Measurements from ENCODE around the gene FKBP15.
"Not testable (repeated sequence)": the region's sequence is repeated elsewhere in the genome, so short reads cannot be mapped to it uniquely, and the experiment has no call there.

Gene FKBP15

DNA sequence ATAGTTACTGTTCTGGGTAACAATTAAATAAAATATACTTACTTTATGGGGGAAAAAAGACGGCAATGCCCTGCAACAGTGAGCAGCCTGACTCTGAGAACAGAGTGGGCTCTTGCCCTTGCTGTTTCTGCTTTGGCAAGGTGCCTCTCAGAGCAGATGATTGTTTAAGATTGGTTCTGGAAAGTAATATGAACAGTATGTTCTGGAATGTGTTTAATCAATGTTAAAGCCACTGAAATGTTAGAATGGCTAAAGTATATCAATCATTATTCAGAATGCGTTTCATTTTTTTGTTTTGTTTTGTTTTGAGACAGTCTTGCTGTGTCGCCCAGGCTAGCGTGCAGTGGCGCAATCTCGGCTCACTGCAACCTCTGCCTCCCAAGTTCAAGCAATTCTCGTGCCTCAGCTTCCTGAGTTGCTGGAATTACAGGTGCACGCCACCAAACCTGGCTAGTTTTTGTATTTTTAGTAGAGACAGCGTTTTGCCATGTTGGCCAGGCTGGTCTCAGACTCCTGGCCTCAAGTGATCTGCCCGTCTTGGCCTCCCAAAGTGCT, 14.7 kb upstream of the FKBP15 start:
- DNase-seq = not testable (repeated sequence)

DNA sequence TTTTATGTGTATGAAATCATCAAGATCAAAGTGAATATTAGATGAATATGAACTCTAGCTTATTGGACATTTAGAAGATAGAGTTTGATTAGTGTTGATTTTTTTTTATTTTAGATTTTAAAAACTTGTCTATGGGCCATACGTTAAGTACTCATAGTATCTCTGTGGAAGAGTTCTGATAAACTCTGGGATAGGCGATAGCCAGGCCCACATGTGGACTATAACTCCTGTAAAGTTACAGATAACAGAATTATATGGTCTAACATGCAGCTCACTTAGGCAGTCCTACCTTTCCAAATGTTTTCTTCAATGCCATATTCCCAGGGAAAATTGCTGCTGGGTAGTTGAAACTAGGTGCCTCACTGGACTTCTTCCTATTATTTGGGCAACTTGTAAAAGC, 10.6 kb upstream of the FKBP15 start:
- DNase-seq = no peak

GRCh38 chr9:113228130-113228665, 7.1 kb upstream of the FKBP15 start:
- no peak for DNase-seq

DNA sequence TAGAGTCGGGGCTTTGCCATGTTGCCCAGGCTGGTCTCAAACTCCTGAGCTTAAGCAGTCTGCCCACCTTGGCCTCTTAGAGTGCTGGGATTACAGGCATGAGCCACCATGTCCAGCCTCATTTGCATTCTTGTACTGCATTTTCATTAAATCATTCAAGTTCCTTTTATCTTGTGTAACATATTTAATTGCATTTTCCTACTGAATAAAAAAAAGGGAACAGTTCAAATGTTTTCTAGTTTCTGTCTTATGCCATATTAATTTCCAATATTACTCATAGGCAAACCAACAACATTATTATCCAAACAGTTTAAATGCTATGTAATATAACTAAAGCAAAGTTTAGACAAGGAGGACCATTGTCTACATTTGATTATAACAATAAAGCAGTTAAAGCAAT, 6.4 kb upstream of the FKBP15 start:
- no peak for DNase-seq

DNA sequence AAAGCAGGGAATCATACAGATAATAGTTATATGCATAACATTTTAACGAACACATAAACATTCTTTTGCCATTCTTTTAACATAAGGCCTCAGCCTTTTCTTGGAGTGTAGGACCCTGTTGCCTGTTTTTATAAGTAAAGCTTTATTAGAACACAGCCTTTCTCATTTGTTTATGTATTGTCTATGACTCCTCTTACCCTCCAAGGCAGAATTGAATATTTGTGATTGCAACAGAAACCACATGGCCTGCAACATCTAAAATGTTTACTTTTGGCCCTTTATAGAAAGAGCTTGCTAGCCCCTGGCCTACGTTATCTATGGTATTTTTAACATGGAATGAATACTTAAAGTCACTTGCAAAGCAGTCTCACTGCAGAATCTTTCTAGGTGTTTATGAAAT, 2.9 kb upstream of the FKBP15 start:
- no peak for DNase-seq

DNA sequence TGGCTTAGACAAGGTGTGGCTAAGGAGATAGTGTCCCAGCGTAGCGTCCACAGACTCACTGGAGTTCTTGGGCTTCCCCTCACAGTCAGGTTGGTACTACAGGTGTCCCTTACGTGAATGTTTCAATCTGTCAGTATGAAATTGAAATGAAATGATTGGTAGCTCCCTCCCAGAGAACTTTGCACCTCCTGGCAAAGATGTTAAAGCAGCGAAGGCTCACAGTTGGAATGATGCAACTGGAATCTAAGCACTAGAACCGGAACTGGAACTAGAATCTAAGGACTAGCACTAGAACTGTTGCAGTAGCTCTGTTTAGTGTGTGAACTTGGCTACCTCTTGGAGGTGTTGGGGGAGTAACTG, 1.4 kb upstream of the FKBP15 start:
- DNase-seq = peak in 1 of 2 experiments; percentile 26

DNA sequence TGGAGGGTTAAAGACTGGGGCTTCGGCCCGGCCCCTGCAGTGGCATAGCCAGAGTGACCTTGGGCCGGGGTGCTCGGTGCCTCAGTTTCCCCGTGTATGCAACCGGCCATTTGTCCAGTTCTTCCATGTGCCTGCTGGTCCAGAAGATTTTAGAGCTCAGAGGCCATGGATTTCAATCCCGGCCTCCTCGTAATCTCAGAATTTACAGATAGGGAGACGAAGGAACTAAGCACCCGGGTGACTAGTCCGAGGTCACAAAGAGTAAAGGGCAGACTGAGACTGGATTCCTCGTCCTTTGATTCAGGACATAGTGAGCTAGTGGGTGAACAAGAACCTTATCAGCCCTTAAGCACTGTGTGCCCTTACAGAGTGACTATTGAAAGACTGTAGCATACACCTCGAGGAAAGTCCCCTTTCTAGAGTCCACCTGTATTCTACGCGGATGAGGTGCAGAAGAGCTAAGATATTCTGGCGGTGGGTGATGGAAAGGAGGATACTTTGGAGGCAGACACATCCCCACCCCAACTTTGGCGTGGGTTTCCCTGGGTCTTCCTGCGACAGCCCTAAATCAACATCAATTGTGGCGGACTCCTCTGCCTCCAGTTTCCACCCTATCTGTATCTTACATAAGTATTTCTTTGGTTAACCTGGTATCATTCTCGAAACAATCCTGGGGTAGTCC, 864 bp upstream of the FKBP15 start:
- no peak for DNase-seq

DNA sequence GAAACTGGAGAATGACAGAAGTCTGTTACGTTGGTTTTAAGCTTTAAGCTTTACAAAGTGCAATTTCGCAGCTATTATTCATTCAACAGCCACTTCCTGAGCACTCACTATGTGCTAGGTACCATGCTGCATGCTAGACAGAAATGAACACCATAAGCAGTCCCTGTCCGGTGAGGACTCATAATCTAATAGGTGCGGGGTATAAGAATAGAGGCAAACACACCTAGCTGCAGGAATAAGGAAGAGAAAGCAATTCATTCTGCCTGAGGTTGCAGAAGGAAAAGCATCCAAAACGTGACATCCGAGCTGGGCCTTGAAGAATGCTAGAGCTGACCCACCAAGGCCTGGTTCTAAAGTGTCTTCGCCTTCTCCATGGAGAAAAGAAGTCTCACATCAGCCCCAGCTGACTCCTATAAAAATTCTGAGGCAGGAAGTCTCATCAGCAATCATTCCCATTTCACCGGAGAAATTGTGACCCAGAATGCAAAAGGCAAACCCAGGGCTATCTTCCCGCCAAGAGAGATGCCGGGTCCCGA, 542 bp downstream of the FKBP15 start:
- no peak for DNase-seq

DNA sequence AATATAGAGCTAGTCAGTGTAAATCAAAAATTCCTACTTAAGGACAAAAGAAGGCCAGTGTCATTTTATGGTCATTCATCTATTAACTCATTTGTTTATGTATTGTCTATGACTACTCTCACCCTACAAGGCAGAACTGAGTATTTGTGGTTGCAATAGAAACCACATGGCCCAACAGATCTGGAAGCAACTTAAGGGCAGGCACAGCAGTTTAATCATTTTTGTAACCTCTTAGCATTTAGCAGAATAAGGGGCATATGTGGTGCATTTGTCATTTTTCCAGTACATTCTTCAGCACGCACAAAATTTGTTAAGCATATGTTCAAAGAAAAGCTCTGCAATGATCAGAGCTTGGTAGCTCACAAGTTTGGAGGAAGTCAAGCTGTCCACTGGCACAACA, 1.1 kb downstream of the FKBP15 start:
- DNase-seq = peak; percentile 41

DNA sequence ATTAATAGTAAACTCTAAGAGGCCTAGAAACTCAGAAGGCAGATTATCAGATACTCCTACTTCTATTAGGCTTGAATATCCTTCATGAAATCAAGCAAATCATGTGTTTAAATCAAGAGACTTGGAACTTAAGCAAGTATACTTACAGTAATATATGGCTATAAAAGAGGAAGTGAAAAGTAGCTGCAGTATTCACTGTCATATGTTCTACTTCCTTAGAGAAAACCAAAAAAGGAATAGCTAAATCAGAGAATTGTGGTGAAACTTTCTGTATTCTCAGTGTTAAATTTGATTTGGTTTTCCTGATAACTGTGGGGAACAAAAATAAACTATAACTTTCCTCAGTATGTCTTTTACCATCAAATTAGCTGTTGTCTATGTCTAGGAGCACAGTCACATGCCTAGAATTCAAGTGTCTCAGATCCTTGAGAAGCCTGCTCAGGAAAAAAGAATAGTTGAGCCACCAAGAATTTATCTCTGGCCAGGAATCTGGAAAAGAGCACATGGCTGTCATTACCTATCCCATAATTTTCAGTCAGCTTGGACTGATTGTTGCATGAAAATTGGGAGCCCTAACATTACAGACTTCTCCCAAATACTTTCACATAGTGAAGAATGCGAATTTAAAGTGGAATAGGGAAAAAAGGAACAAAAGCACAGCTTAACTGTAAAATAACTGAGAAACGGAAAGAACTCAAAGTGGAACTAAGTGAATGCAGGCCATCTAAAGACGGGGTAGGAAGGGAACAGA, 1.7 kb downstream of the FKBP15 start:
- DNase-seq = peak; percentile 65 to 71

DNA sequence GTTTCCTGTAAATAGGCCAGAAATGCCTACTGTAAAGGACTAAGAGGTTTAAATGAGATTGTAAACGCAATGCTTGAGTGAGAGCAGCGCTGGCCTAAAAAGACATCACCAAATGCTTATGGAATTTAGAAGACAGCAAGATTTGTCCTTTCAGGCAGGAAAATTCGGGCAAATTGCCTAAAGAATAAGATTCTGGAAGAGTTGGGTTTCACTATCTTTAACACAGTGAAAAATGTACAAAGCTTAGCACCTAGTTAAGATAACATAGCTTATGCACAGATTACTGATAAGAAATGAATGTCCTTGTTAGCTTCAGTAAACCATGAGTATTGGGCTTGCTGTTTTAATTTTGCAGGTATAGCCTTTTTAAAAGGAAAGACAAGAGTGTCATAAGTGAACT, 4.7 kb downstream of the FKBP15 start:
- no peak for DNase-seq

DNA sequence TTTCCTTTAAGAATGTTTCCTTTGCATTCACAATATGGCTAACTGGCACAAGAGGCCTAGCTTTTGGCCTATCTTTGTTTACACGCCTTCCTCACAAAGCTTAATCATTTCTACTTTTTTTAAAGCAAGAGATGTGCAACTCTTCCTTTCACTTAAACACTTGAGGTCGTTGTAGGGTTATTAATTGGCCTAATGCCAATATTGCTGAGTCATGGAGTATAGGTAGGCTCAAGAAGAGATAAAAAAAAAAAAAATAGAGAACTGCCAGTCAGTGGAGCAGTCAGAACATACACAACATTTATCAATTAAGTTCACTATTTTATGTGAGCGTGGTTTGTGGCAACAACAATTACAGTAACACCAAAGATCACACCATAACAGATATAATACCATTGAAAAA, 5.9 kb downstream of the FKBP15 start:
- DNase-seq = peak; percentile 12 to 15

DNA sequence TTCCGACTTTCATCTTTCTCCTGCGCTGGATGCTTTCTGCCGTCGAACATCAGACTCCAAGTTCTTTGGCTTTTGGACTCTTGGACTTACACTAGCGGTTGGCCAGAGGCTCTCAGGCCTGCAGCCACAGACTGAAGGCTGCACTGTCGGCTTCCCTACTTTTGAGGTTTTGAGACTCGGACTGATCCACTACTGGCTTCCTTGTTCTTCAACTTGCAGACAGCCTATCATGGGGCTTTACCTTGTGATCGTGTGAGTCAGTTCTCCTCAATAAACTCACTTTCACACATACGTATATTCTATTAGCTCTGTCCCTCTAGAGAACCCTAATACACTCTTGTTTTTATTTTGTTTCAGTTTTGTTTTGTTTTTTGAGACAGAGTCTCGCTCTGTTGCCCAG, 10.3 kb downstream of the FKBP15 start:
- no peak for DNase-seq

GRCh38 chr9:113205861-113206260, 15.2 kb downstream of the FKBP15 start:
- DNase-seq = peak; percentile 70 to 71

DNA sequence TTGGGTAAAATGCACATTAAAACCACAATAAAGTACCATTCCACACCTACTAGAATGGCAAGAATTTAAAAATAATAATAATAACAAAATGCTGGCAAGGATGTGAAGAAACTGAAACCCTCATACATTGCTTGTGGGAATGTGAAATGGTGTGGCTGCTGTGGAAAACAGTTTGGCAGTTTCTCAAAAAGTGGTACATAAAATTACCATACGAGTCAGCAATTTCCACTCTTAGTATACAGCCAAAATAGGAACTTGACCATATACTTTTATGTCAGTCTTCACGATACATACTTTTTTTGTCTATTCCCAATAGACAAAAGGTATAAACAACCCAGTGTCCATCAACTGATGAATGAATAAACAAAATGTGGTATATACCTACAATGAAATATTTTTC, 15.6 kb downstream of the FKBP15 start:
- peak; percentile 8 to 20 for DNase-seq

DNA sequence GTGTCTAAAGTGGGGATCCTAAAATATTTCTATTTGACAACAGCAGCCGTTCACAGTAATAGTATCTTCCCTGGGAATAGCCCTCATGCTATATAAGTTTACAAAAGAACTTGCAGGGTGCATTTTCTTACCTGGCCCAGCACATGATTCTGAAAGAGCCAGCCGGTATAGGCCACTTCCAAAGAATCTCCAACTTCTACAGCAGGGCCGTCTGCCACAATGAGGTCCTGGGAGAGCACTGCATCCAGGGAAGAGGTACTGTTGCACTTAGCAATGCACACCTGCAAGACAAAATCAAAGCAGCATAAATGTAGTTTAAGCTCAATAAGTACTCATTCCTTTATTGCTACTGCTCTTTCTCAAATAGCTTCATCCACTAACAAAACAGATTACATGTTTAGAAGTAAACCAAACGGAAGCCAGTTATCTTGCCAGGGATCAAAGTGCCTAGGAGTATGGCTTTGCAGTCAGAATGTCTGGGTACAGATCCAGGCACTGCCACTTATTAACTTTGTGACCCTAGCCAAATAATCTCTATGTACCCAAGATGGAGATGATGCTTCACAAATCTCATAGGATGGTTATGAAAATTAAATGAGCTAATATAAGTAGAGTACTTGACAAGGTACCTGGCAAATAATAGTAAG, 21.3 kb downstream of the FKBP15 start:
- DNase-seq = no peak

- no peak for DNase-seq
Observed at GRCh38 chr9:113192455-113192854, 28.6 kb downstream of the FKBP15 start.

GRCh38 chr9:113187929-113188595, 33.0 kb downstream of the FKBP15 start:
- peak; percentile 75 to 79 for DNase-seq

GRCh38 chr9:113186137-113186755, 34.8 kb downstream of the FKBP15 start:
- DNase-seq = no peak

DNA sequence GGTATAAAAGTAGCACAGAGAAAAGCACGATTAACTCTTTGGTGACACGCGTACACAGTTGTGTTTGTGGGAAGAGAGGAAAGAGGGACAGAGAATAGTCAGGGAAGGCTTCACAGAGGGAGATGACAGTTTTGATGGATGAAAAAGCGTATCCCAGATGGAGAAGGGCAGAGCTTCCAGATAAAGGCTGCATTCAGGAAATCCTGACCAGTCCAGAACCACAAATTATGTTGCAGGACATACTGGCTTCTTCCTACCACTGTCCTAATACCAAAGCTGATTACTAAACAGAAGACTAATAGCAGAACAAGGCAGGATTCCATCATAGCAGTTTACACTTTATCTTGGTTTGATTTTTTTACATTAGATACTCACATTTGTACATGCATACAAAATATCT, 35.8 kb downstream of the FKBP15 start:
- DNase-seq = no peak

GRCh38 chr9:113184539-113184938, 36.5 kb downstream of the FKBP15 start:
- no peak for DNase-seq

GRCh38 chr9:113183956-113184488, 37.1 kb downstream of the FKBP15 start:
- DNase-seq = no peak
